HG03045 (cell line): Measurements from ENCODE around the gene IGLL5.
A peak's percentile ranks its signal among the peaks of the same experiment; 100 is the strongest.

Experiments
- ATAC-seq: cut with Tn5 transposase; IDR thresholded peaks from one replicate; pipeline ENCODE4 v1.9.1; 2021; ENCODE audit warnings: mild to moderate bottlenecking, moderate library complexity; ENCODE audit not compliant: unreplicated experiment

Gene IGLL5

GRCh38 chr22:22883090-22883727, 4.4 kb upstream of the IGLL5 start:
- ATAC-seq: no peak

GRCh38 chr22:22884010-22884887, 3.4 kb upstream of the IGLL5 start:
- peak; percentile 6 for ATAC-seq

- peak; percentile 57 for ATAC-seq
Measured at GRCh38 chr22:22884888-22885840, 2.5 kb upstream of the IGLL5 start.

GRCh38 chr22:22886546-22886945, 1.1 kb upstream of the IGLL5 start:
- ATAC-seq: no peak

- ATAC-seq: no peak
Measured at GRCh38 chr22:22888571-22889353, 1.1 kb downstream of the IGLL5 start.

- ATAC-seq: no peak
Measured at GRCh38 chr22:22890085-22890484, 2.5 kb downstream of the IGLL5 start.

GRCh38 chr22:22891139-22891621, 3.6 kb downstream of the IGLL5 start:
- ATAC-seq: no peak

GRCh38 chr22:22892096-22893052, 4.8 kb downstream of the IGLL5 start:
- no peak for ATAC-seq

- ATAC-seq: no peak
Measured at GRCh38 chr22:22893077-22893805, 5.6 kb downstream of the IGLL5 start.

GRCh38 chr22:22893891-22894739, 6.5 kb downstream of the IGLL5 start:
- ATAC-seq: no peak

GRCh38 chr22:22894740-22895731, 7.4 kb downstream of the IGLL5 start:
- no peak for ATAC-seq

- no peak for ATAC-seq
Measured at GRCh38 chr22:22895776-22896445, 8.3 kb downstream of the IGLL5 start.

GRCh38 chr22:22896601-22897000, 9.0 kb downstream of the IGLL5 start:
- no peak for ATAC-seq

GRCh38 chr22:22897091-22897490, 9.5 kb downstream of the IGLL5 start:
- ATAC-seq: no peak

GRCh38 chr22:22897947-22898346, 10.3 kb downstream of the IGLL5 start:
- ATAC-seq: no peak
